GM13976 (cell line): ENCODE results near the gene SH3TC1.

ENCODE experiments used
- DNase-seq: peaks from one replicate; pipeline ENCODE4 v3.0.0; 2012; ENCODE audit warnings: low spot score
- in situ Hi-C: fragments of 300-500 bp; cut with MboI; formaldehyde crosslinking; loops from one replicate; pipeline ENCODE4 v1.12.0; 2022; ENCODE audit warnings: low sequenced_read_pairs, mixed read lengths, inconsistent platforms; ENCODE audit not compliant: unreplicated experiment
- TF ChIP-seq, protein P1 (sequence below): IDR thresholded peaks from 2 replicates; pipeline ENCODE4 v1.5.1; 2012; ENCODE audit warnings: borderline replicate concordance, mild to moderate bottlenecking; ENCODE audit not compliant: insufficient read depth; ENCODE audit errors: extremely low read depth, missing control alignments, control extremely low read depth

The SH3TC1 gene

DNA sequence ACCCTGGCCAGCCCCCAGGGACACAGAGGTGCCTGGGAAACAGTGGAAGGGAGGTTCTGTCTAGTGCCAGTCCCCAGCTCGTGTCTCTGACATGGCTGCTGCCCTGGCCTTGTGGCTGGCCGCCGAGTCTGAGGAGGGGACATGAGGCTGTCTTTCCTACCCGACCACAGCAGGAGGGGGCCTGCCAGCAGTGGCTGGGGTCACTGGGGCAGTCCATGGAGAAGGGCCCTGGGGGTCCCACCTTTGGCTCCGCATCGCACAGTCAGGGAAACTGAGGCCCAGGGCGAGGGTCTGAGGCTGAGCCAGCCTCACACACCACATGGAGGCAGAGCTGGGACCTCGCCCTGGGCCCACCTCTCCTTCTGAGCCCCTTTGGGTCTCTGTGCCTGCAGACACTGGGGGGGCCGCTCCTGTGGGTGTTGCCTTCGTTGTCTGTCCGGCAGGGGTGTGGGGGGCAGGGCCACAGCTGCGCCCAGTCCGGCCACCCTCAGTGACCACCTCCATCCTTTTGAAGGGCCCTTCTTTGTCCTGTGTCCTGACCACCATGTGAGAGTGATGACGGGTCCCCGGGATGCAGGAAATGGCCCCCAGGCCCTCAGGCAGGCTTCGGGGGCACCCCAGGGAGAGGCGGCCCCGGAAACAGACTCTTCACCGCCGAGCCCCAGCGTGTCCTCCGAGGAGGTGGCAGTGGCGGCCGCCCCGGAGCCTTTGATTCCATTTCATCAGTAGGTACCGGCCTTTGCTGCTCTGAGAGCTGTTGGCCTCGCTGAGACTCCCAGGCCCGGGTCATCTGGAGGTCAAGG, 17.6 kb downstream of the SH3TC1 start:
- TF ChIP-seq, protein P1, sequence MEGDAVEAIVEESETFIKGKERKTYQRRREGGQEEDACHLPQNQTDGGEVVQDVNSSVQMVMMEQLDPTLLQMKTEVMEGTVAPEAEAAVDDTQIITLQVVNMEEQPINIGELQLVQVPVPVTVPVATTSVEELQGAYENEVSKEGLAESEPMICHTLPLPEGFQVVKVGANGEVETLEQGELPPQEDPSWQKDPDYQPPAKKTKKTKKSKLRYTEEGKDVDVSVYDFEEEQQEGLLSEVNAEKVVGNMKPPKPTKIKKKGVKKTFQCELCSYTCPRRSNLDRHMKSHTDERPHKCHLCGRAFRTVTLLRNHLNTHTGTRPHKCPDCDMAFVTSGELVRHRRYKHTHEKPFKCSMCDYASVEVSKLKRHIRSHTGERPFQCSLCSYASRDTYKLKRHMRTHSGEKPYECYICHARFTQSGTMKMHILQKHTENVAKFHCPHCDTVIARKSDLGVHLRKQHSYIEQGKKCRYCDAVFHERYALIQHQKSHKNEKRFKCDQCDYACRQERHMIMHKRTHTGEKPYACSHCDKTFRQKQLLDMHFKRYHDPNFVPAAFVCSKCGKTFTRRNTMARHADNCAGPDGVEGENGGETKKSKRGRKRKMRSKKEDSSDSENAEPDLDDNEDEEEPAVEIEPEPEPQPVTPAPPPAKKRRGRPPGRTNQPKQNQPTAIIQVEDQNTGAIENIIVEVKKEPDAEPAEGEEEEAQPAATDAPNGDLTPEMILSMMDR: no peak
- DNase-seq: no peak
- in situ Hi-C loops: no loop called here

DNA sequence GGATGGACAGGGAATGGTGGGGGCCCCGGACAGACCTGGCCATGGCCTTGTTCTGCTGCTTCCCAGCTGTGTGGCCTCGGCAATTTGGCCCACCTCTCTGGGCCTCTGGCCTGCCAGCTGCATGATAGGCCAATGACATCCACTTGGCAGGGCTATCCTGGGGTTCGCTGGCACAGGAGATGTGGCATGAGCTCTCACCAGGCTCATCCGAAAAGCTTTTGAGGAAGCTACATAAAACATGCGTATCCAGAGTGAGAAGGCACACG, 18.1 kb downstream of the SH3TC1 start:
- in situ Hi-C loops: no loop called here
- no peak for DNase-seq
- TF ChIP-seq, protein P1: no peak

DNA sequence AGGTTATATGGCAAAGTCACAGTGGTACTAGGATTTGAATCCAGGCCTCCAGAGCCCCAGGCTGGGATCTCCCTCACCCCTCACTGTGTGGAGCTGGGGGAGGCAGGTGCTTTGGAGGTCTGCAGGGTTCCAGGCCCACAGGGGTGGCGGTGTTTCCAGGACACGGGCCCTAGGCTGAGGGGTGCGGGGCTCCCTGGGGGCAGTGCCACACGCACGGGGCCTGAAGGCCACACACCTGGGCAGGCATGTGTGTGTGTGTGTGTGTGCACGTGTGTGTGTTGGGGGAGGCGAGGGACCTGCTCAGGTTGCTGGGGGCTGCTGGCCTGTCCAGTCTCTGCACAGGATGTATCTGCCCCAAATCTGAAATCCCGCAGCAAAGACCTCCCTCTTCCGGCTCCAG, 18.8 kb downstream of the SH3TC1 start:
- TF ChIP-seq, protein P1: no peak
- in situ Hi-C loops: no loop called here

DNA sequence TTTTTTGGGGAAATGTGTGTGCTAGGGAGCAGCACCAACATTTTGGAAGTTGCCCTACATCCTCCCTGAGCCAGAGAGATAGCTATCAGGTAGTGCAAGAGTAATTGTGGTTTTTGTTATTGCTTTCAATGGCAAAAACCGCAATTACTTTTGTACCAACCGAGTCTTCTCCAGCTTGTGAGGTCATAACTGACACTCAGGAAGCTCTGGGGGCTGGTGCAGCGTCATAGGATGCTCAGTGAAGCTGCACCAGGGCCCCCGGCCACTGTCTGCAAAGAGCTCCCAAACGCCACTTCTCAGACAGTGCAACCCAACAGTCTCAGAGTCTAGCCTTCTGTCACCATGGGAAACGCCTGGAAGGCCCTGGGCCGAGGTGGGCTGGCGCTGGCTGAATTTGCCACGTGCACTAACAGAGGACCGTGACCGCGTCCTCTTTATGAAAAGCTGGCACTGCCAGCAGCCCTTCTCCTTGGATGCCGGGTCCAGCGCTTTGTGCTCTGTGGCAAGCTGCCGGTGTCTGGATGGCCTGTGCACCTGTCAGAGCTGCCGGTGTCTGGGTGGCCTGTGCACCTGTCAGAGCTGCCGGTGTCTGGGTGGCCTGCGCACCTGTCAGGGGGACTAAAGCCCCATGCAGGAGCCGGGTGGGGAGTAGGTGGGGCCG, 19.4 kb downstream of the SH3TC1 start:
- in situ Hi-C loops: no loop called here
- DNase-seq: no peak
- TF ChIP-seq, protein P1: no peak

More for the DNA sequence above, 18.8 kb downstream of the SH3TC1 start:
- DNase-seq: no peak

DNA sequence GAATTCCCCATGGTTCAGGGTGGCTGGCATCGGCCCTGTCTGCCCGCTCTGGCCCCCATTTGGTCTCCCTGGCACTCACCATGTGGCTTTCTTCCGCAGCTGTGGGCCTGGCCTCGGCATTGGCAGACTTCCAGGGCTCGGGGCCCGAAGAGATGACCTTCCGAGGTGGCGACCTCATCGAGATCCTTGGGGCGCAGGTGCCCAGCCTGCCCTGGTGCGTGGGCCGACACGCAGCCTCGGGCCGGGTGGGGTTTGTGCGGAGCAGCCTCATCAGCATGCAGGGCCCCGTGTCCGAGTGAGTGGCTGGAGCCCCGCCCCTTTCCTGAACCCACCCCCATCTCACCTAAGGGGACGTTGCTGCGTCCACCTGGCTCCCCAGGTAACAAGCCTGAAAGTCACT, 20.1 kb downstream of the SH3TC1 start:
- TF ChIP-seq, protein P1: no peak
- in situ Hi-C loops: no loop called here
- no peak for DNase-seq

DNA sequence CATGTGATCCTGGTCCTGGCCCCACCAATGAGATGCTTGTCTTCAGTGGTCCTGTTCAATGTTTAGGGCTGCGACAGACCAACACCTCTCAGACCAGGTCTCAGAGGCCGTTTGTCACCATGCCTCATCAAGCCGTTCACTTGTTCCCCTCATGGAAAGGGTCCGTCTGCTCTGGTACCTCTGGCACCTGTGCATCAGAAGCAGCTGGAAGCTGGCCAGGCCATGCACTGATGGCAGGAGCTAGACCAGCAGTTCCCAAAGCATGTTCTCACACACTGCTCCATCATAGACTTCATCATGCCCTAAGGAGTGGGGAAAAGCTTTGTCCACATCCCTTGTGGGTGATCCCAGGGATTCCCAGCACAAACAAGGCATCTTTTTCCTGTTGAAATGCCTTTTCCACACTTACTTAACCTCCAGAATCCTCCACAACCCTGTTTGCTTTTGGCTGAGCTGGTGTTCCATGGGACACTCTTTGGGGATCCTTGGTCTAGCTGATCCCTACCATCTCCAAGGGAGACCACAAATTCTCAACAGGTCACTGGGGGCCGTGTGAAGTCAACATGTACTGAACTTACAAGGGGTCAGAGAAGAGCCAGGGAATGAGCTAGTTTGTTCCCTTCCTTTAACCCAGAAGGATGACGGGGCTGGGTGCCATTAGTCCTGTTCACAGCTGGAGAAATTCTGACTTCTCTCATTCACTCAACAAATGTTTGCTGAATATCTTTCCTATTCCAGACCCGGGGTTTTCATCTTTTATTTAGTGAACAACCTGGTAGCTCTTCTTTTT, 21.8 kb downstream of the SH3TC1 start:
- no peak for DNase-seq
- TF ChIP-seq, protein P1: no peak
- in situ Hi-C loops: no loop called here
